ENCODE measurements around the gene LSM2. TPM values are rescaled to one million over a fixed set of nuclear protein-coding genes. Genes with fewer than 3 reads are reported as not detected.

LSM2 gene
- total RNA-seq, 1 donor from 2014 or later = 23.6 TPM

GRCh38 chr6:31778999-31779885 is 27.5 kb downstream of the LSM2 start:
- DNase-seq (ENCODE audit: low spot score in 2 of 2) = no peak
- FAIRE-seq = no peak

GRCh38 chr6:31778193-31778592 is 28.6 kb downstream of the LSM2 start:
- FAIRE-seq (no peak), DNase-seq (ENCODE audit: low spot score in 2 of 2) (no peak)

GRCh38 chr6:31777667-31778050 is 29.1 kb downstream of the LSM2 start:
- DNase-seq (ENCODE audit: low spot score in 2 of 2) (no peak), FAIRE-seq (no peak)

- no peak for FAIRE-seq
- DNase-seq (ENCODE audit: low spot score in 2 of 2) = peak in 1 of 2 donors; percentile 78
Observed at GRCh38 chr6:31776989-31777666, 29.6 kb downstream of the LSM2 start, which contains the start of gene VWA7. Gene VWA7, minus strand, starts transcription at chr6:31777328. Its CDS starts 549 bp downstream, at chr6:31776779.

- FAIRE-seq = no peak
Observed at GRCh38 chr6:31776485-31776988, 30.2 kb downstream of the LSM2 start.

GRCh38 chr6:31775633-31776484 is 30.9 kb downstream of the LSM2 start:
- FAIRE-seq = no peak

More at GRCh38 chr6:31776485-31776988, 30.2 kb downstream of the LSM2 start:
- DNase-seq (ENCODE audit: low spot score in 2 of 2) = no peak

GRCh38 chr6:31775184-31775583 is 31.6 kb downstream of the LSM2 start:
- DNase-seq (ENCODE audit: low spot score in 2 of 2) (no peak), FAIRE-seq (no peak)

More at GRCh38 chr6:31775633-31776484, 30.9 kb downstream of the LSM2 start:
- DNase-seq (ENCODE audit: low spot score in 2 of 2) = no peak

- no peak for DNase-seq (ENCODE audit: low spot score in 2 of 2)
Observed at GRCh38 chr6:31771992-31772358, 34.8 kb downstream of the LSM2 start.

GRCh38 chr6:31770860-31771259 is 35.9 kb downstream of the LSM2 start:
- FAIRE-seq (no peak), DNase-seq (ENCODE audit: low spot score in 2 of 2) (no peak)

More at GRCh38 chr6:31771992-31772358, 34.8 kb downstream of the LSM2 start:
- no peak for FAIRE-seq

GRCh38 chr6:31769684-31770371 is 36.9 kb downstream of the LSM2 start:
- peak in 1 of 2 donors; percentile 65 for DNase-seq (ENCODE audit: low spot score in 2 of 2)
- no peak for FAIRE-seq

- FAIRE-seq (no peak), DNase-seq (ENCODE audit: low spot score in 2 of 2) (no peak)
Observed at GRCh38 chr6:31768363-31769257, 38.2 kb downstream of the LSM2 start.

- FAIRE-seq = no peak
- no peak for DNase-seq (ENCODE audit: low spot score in 2 of 2)
Observed at GRCh38 chr6:31767096-31767645, 39.6 kb downstream of the LSM2 start.

- DNase-seq (ENCODE audit: low spot score in 2 of 2) = no peak
Observed at GRCh38 chr6:31765910-31766794, 40.6 kb downstream of the LSM2 start.

GRCh38 chr6:31765559-31765909 is 41.2 kb downstream of the LSM2 start:
- DNase-seq (ENCODE audit: low spot score in 2 of 2) (no peak), FAIRE-seq (no peak)

More at GRCh38 chr6:31765910-31766794, 40.6 kb downstream of the LSM2 start:
- no peak for FAIRE-seq

- FAIRE-seq (no peak), DNase-seq (ENCODE audit: low spot score in 2 of 2) (no peak)
Observed at GRCh38 chr6:31764198-31764597, 42.6 kb downstream of the LSM2 start.

- FAIRE-seq (no peak), DNase-seq (ENCODE audit: low spot score in 2 of 2) (peak in 1 of 2 donors; percentile 62)
Observed at GRCh38 chr6:31763619-31763940, 43.2 kb downstream of the LSM2 start.

GRCh38 chr6:31762878-31763618 is 43.7 kb downstream of the LSM2 start:
- no peak for FAIRE-seq
- DNase-seq (ENCODE audit: low spot score in 2 of 2) = no peak
